Measurements from ENCODE around the gene NIPBL. TPM values are rescaled to one million over a fixed set of nuclear protein-coding genes. Genes with fewer than 3 reads are reported as not detected.
"Not testable (repeated sequence)": the region's sequence is repeated elsewhere in the genome, so short reads cannot be mapped to it uniquely, and the experiment has no call there.

The NIPBL gene
- total RNA-seq, 1 donor from 2014 or later = 18.1 TPM

DNA sequence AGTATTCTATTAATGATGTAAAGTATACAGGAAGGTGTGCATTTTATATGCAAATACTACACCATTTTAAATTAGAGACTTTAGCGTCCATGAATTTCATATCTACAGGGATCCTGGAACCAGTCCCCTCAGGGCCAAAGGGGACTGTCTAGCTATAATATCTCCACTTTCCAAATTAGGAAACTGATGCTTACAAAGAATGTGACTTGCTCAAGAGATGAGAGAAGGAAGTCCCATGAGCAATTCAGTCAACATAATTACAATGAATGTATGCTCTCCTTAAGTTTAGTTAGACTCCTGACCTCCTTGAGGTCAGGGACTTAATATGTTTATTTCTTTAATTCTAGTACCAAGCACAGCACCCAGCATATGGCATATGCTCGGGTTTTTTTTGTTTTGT is 23.7 kb downstream of the NIPBL start:
- no peak for DNase-seq (ENCODE audit: low spot score)
- no peak for ATAC-seq

DNA sequence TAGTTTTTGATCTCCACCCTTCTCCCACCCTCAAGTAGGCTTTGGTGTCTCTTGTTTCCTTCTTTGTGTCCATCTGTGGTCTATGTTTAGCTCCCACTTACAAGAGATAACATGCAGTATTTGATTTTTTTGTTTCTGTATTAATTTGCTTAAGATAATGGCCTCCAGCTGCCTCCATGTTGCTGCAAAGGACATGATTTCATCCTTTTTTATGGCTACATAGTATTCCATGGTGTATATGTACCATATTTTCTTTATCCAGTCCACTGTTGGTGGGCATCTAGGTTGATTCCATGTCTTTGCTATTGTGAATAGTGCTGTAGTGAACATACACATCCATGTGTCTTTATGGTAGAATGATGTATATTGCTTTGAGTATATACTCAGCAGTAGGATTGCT is 24.5 kb downstream of the NIPBL start:
- DNase-seq (ENCODE audit: low spot score); ATAC-seq: not testable (repeated sequence)

DNA sequence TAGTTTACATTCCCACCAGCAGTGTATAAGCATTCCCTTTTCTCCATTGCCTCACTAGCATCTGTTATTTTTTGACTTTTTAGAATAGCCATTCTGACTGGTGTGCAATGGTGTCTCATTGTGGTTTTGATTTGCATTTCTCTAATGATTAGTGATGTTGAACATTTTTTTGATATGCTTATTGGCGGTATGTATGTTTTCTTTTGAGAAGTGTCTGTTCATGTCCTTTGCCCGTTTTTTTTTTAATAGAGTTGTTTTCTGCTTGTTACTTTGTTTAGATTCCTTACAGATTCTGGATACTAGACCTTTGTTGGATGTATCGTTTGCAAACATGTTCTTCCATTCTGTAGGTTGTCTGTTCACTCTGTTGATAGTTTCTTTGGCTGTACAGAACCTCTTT is 25.3 kb downstream of the NIPBL start:
- no peak for ATAC-seq
- DNase-seq (ENCODE audit: low spot score) = no peak

DNA sequence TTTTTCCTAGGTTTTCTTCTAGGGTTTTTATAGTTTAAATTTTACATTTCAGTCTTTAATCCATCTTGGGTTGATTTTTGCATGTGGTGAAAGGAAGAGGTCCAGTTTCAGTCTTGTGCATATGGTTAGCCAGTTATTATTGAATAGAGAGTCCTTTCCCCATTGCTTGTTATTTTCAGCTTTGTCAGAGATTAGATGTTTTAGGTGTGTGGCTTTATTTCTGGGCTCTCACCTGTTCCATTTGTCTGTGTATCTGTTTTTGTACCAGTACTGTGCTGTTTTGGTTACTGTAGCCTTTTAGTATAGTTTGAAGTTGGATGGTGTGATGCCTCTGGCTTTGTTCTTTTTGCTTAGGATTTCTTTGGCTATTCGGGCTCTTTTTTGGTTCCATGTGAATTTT is 25.8 kb downstream of the NIPBL start:
- DNase-seq (ENCODE audit: low spot score) (no peak), ATAC-seq (no peak)

DNA sequence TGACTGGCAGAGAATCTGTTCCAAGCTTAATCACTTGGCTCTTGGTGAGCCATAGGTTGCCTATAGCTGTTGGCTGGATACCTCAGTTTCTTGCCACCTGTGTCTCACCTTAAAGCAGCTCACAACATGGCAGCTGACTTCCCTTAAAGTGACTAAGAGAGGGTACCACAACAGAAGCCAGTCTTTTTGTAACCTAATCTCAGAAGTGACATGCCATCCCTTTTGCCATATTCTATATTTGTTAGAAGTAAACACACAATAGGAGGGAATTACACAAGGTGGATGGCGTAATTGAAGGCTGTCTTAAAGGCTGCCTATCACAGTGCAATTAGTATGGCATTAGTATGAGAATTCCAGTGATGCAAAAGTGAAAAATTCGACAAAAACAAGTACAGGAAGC is 28.1 kb downstream of the NIPBL start:
- no peak for DNase-seq (ENCODE audit: low spot score)
- ATAC-seq = no peak

DNA sequence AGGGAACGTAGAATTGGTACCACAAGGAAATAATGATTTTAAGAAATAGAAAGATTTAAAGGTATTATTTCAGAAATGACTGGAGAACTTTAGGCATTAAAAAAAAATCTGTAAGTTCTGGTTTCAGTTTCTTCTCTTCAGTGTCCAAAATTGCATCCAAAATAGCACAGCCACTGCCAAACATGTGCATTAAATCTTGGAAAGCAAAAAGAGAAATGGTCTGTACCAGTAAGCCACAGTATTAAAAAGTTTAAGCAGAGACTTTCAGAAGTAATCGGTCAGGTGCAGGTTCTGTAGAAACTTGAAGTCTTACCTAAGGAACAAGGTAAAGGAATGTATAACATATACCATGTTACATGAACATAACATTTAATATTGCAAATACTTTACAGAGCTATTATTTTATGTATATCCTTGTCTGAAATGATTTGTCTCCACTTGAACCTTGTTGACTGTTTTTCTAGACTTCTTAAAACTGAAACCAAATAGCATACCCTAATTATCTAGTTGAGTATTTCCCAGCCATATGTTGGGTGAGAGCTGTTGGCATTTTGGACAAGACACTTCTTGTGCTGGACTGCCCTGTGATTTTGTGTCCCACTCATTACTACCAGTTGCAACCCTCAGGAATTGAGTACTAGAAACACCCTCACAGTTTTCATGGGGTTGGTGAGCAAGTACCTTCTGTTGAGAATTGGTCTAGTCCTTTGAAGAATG is 32.1 kb downstream of the NIPBL start:
- no peak for DNase-seq (ENCODE audit: low spot score)
- ATAC-seq = no peak

DNA sequence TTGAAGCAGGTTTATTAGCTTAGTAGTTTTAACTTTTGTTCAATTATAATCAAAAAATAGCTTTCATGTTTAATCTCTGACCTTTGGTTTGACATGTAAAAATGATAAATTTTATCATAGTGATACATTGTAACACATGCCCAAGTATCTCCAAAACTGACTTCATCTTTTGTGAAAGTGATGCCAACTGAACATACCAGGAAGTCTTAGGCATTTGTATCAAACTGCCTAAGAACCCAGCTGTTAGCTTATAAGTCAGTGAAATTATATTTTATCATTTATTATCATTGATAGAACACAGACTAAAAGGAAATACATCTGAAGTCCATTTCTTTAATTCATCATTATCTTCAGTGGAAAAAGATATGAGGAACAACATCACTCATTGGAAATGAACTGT is 39.1 kb downstream of the NIPBL start:
- DNase-seq (ENCODE audit: low spot score) (no peak), ATAC-seq (no peak)

DNA sequence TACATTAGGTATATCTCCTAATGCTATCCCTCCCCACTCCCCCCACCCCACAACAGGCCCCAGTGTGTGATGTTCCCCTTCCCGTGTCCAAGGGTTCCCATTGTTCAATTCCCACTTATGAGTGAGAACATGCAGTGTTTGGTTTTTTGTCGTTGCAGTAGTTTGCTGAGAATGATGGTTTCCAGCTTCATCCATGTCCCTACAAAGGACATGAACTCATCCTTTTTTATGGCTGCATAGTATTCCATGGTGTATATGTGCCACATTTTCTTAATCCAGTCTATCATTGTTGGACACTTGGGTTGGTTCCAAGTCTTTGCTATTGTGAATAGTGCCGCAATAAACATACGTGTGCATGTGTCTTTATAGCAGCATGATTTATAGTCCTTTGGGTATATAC is 40.0 kb downstream of the NIPBL start:
- not testable (repeated sequence) for ATAC-seq; DNase-seq (ENCODE audit: low spot score)

DNA sequence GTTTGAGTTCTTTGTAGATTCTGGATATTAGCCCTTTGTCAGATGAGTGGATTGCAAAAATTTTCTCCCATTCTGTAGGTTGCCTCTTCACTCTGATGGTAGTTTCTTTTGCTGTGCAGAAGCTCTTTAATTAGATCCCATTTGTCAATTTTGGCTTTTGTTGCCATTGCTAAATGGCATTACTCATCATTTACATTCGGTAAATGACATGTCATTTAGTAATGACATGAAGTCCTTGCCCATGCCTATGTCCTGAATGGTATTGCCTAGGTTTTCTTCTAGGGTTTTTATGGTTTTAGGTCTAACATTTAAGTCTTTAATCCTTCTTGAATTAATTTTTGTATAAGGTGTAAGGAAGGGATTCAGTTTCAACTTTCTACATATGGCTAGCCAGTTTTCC is 40.8 kb downstream of the NIPBL start:
- not testable (repeated sequence) for ATAC-seq; DNase-seq (ENCODE audit: low spot score)

DNA sequence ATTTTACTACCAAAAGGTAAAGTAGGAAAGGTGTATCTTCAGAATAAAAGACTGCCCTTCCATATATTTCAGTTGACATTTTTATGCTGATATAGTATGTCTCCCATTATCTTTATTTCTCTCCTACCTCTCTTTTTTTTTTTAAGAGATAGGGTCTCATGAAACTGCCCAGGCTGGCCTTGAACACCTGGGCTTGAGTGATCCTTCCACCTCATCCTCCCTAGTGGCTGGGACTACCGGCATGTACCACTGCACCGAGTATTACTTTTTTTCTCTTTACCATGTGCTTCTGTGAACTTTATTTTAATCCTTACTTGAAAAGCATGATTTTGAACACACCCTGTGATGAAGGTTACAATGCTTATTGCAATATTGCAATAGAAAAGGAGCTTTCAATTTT is 42.7 kb downstream of the NIPBL start:
- DNase-seq (ENCODE audit: low spot score) (no peak), ATAC-seq (no peak)

DNA sequence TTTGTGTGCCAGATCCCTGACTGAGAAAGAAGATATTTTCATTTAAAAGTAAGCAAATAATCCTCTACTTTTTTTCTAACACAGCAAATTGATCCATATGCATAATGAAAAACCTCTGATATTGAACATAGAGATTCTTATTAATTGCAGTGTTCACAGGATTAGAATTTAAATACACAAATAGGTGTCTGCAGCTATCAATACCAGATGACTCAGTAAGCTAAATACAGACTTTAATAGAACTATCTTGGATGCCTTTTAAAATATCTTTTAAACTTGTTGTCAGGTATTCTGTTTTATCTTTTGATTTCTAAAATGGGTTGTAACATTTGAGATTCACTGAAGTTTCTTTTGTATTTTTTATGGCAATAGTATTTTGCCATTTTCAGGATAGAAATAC is 43.1 kb downstream of the NIPBL start:
- DNase-seq (ENCODE audit: low spot score) = no peak
- no peak for ATAC-seq

DNA sequence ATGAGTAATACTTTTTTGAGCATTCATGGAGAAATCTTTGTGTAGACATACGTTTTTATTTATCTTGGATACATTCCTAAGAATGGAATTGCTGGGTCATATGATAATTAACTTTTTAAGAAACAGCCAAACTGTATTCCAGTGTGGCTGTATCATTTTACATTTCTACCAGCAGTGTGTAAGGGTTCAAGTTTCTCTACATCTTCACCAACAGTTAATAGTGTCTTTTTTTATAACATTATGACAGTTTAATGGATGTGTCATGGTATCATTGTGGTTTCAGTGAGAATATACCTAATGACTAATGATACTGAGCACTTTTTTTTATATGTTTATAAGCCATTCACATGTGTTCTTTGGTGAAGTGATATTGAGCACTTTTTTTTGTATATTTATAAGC is 52.4 kb downstream of the NIPBL start:
- no peak for ATAC-seq
- no peak for DNase-seq (ENCODE audit: low spot score)

DNA sequence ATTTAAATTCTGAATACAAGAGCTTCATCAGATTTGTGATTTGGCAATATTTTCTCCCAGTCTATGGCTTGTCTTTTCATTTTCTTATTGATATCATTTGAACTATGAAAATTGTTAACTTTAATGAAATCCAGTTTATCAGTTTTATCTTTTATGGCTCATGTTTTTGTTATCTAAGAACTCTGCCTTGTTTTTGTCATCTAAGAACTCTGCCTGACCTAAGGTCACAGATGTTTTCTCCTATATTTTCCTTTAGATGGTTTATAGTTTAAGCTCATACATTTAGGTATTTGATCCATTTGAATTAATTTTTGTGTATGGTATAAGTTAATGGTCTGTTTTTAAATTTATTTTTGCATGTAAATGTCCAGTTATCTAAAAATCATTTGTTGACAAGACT is 52.9 kb downstream of the NIPBL start:
- ATAC-seq (no peak), DNase-seq (ENCODE audit: low spot score) (no peak)

DNA sequence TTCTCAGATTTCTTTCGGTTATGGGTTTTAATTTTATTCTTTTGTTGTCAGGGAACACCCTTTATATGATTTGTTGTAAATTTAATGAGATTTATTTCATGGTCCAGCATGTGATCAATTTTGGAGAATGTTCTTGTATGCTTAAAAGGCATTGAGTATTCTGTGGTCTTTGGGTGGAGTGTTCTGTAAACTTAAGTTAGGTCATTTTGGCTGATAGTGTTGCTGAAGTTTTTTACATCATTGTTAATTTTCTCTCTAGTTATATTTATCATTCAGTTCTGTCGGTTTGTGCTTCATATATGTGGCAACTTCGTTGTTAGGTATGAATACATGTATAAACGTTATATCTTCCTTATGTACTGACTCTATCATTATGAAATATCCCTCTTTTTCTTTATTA is 55.5 kb downstream of the NIPBL start:
- DNase-seq (ENCODE audit: low spot score) (no peak), ATAC-seq (no peak)

DNA sequence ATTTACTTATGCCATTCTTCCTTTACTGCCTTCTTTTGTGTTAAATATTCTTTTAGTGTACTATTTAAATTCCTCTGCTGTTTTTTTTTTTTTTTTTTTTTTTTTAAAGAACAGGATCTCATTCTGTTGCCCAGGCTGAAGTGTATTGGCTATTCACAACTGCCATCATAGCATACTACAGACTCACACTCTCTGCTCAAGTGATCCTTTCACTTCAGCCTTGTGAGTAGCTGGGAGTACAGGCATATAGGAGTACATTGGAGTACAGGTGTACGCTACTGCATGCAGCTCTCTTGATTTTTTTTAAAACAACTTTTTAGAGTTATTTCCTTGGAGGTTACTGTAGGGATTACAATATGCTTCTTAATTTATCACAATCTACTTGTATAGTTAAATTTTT is 56.1 kb downstream of the NIPBL start:
- ATAC-seq = no peak
- no peak for DNase-seq (ENCODE audit: low spot score)

DNA sequence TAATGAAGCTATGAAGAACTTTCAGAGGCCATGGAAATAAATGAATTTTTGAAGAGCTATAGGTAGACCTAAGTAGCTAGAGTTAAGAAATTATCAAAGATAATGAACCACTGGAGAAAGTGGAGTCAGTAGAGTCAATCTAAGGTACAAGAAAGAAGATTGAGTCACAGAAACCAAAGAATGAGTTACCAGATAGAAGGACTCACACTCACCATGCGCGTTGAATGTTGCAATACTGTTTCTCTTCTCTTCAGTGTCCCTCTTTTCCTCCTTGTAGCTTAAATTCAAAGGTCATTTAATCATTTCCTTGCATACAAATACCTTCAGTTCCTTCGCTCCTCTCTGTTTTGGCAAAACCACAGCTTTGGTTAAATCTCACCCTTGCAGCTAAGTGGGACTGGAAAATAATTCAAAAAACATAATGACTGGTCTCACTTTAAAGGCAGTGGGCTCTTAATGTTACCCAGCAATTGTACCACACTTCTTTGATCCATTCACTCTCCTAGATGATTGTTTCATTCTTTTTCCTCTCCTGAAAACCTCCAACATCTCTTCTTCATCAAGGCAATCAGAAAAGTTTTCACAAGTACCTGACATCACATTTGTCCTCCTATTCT is 58.3 kb downstream of the NIPBL start:
- DNase-seq (ENCODE audit: low spot score) (no peak), ATAC-seq (no peak)

DNA sequence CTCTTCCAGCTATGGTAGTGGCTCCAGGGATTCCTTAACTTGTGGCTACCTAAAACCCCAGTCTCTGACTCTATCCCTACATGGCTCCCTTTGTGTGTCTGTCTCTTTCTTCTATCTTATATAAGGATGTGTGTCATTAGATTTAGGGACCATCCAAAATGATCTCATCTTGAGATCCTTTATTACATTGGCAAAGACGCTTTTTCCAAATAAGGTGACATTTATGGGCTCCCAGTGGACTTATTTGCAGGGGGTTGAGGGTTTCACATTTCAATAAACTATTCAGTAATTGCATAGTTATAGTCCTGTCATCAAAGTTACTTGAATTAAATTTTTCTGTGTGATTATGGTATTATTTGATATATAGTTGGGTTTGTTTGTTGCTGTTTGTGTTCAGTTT is 59.2 kb downstream of the NIPBL start:
- ATAC-seq = no peak
- no peak for DNase-seq (ENCODE audit: low spot score)

DNA sequence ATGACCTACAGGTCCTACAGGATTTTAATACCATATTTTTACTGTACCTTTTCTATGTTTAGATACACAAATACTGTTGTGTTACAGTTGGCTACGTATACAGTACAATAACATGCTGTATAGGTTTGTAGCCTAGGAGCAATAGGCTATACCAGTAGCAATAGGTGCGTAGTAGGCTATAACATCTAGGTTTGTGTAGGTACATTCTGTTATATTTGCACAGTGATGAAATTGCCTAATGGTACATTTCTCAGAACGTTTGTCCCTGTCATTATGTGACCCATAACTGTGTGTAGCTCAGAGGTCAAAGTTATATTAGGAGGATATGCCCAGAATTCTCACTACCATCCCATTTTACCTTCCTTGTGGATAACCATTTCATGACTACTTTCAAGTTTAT is 59.7 kb downstream of the NIPBL start:
- no peak for DNase-seq (ENCODE audit: low spot score)
- ATAC-seq = peak; percentile 32

DNA sequence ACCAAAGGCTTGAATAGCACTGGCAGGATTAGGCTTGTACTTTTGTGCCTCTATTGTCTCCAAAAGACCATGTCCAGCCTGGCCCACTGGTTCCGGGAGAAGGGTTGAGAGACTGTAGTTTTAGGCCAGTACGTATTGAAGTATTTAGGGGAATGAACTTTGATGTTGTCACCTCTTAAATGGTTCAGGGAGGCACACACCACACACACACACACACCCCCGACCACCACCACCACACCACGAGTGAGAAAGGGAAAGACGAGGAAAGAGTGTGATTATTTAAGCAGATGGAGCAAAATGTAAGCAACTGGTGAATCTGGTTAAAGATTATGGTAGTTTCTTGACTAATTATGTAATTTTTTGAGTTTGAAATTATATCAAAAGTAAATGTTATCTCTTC is 61.6 kb downstream of the NIPBL start:
- peak; percentile 37 for ATAC-seq
- no peak for DNase-seq (ENCODE audit: low spot score)

DNA sequence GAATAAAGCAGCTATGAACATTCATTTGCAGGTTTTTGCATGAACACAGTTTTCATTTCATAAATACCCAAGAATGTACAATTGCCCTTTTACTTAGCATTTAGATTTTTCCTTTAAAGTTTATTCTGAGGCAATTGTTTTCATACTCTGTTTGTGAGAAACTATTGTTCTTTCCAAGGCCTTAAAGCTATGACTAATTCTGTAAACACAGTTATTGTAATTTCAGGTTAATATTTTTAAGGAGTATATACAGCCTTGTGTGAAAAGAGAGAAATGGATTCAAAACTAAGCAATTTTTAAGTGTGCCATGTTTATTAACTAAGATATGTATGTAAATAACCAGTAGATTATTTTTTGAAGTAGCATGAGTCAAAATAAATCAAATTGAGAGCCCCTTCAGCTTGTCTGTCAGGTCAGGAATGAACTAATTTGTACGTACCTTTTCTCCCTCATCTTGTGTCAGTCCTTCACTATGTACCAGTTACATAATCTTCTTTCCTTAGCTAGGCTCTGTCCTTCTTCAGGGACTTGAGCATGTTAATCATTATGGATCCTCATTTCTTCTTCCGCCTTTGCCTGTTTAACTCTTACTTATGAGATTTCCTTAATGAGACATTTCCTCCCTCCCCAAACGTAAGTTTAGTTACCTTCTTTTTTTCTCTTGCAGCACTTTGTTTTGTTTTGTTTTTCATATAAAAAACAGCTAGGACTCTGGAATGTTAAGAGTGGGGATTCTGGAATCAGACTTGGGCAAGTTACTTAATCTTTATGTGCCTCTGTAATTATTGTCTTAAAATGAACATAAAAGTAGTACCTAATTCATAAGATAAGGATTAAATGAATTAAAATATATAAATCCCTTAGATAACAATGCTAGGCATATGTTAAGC is 63.6 kb downstream of the NIPBL start:
- no peak for ATAC-seq
- DNase-seq (ENCODE audit: low spot score) = no peak

DNA sequence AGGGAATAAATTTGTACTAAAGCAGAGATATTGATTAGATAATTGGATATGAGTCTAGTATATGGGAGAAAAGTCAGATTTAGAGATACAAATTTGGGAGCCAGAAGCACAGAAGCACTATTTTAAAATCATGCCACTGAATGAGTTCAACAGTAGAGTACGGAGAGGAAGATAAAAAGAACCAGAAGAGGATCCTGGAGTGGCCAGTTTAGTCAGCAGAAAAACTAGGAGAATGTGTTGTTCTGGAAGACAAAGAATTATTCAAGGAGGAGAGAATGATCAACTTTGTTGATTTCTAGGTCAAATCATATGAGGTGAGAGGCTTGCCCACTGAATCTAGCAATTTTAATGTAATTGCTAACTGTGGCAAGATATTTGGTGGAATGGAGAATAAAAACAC is 67.0 kb downstream of the NIPBL start:
- no peak for DNase-seq (ENCODE audit: low spot score)

DNA sequence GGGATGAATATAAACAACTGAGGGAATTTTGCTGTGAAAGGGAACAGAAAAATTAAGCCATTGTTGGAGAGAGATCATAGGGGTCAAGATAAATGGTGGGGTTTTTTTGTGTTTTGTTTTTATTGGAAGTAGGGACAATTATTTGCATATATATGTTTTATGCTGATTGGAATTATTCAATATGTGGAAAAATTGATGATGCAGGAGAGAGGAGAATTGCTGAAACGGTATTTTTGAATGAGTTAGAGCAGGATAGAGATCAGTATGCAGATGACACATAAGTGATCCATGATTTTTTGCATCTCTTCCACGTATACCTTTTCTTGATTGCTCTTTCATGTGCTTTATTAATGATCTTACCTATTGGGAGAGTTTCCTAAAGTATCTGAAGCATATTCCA is 67.5 kb downstream of the NIPBL start:
- ATAC-seq (no peak), DNase-seq (ENCODE audit: low spot score) (no peak)

More for the DNA sequence above, 67.0 kb downstream of the NIPBL start:
- no peak for ATAC-seq

Data from left lobe of liver (tissue), 2 donors.